HepG2 (cell line): ENCODE data around the gene LIM2. TPM values are rescaled to one million over a fixed set of nuclear protein-coding genes. Genes with fewer than 3 reads are reported as not detected.

Experiments
- ATF4 ChIP-seq, 2 experiments: fragments of 450-650 bp in 1 of 2; sonication (generic) in 1 of 2; formaldehyde crosslinking; IDR thresholded peaks; 2 replicates each; pipeline versions ENCODE4 v1.5.0 to v1.8.0; 2020 to 2022; ENCODE audit warnings: mild to moderate bottlenecking in 1 of 2, missing genetic modification reagents in 1 of 2
- CBX5 ChIP-seq: sonication (generic); formaldehyde crosslinking; IDR thresholded peaks from 2 replicates; pipeline ENCODE4 v1.4.0; 2020; ENCODE audit warnings: missing genetic modification reagents, borderline replicate concordance
- CEBPG ChIP-seq: IDR thresholded peaks from 2 replicates; pipeline ENCODE4 v1.6.1; 2016
- FOXA1 ChIP-seq, 2 experiments: fragments of 450-650 bp in 1 of 2; sonication (generic) in 1 of 2; formaldehyde crosslinking in 1 of 2; IDR thresholded peaks; 2 replicates each; pipeline versions ENCODE4 v1.4.0 to v1.6.1; 2016 to 2020; ENCODE audit warnings: missing genetic modification reagents in 1 of 2
- HNRNPL ChIP-seq: fragments of 200-400 bp; formaldehyde crosslinking; IDR thresholded peaks from 2 replicates; pipeline ENCODE4 v1.6.1; 2017; ENCODE audit warnings: mild to moderate bottlenecking, low read depth, low read length
- MAX ChIP-seq: IDR thresholded peaks from 2 replicates; pipeline ENCODE4 v1.6.1; 2012; ENCODE audit warnings: inconsistent platforms
- NFIC ChIP-seq: IDR thresholded peaks from 2 replicates; pipeline ENCODE4 v1.6.1; 2012; ENCODE audit warnings: mild to moderate bottlenecking, low read length, inconsistent platforms
- SALL1 ChIP-seq: sonication (generic); formaldehyde crosslinking; IDR thresholded peaks from 2 replicates; pipeline ENCODE4 v1.8.0; 2022; ENCODE audit warnings: mild to moderate bottlenecking, missing genetic modification reagents
- TARDBP ChIP-seq: sonication (generic); formaldehyde crosslinking; IDR thresholded peaks from 2 replicates; pipeline ENCODE4 v1.8.0; 2022; ENCODE audit warnings: mild to moderate bottlenecking, missing genetic modification reagents
- TBX2 ChIP-seq: sonication (generic); formaldehyde crosslinking; IDR thresholded peaks from 2 replicates; pipeline ENCODE4 v1.5.0; 2020; ENCODE audit warnings: missing genetic modification reagents, mild to moderate bottlenecking, borderline replicate concordance
- ZNF292 ChIP-seq: sonication (generic); formaldehyde crosslinking; IDR thresholded peaks from 2 replicates; pipeline ENCODE4 v1.8.1; 2022; ENCODE audit warnings: mild to moderate bottlenecking, low read depth, missing genetic modification reagents, borderline replicate concordance
- polyA plus RNA-seq, 8 experiments: library from polyadenylated mRNA; depleted of rRNA in 3 of 8; stranded (reverse) in 7 of 8; unstranded in 1 of 8; fragments of >200 nt; fragmentation: Illumina TruSeq in 4 of 8; extraction: Trizol in 4 of 8; gene quantifications; 2 replicates each; pipeline versions ENCODE4 v1.2.1 to v1.2.3, GENCODE V29; 2011 to 2016; ENCODE audit warnings: low read depth in 4 of 8, missing spikeins in 1 of 8, mixed read lengths in 1 of 8; ENCODE audit not compliant: insufficient read depth in 1 of 8
- total RNA-seq, 5 experiments: library from RNA; depleted of rRNA; stranded (reverse); fragments of >200 nt; fragmentation: Illumina TruSeq; extraction: Trizol; gene quantifications; 2 replicates each; pipeline ENCODE4 v1.2.3, GENCODE V29; 2016; ENCODE audit warnings: low read depth in 1 of 5
- TF ChIP-seq, protein P1 (sequence below): sonication (generic); formaldehyde crosslinking; IDR thresholded peaks from 2 replicates; pipeline ENCODE4 v1.5.0; 2020; ENCODE audit warnings: mild to moderate bottlenecking, missing genetic modification reagents, borderline replicate concordance
- TF ChIP-seq, protein P2 (sequence below): sonication (generic); formaldehyde crosslinking; IDR thresholded peaks from 2 replicates; pipeline ENCODE4 v1.5.1; 2020; ENCODE audit warnings: mild to moderate bottlenecking, moderate library complexity, missing genetic modification reagents
- TF ChIP-seq, protein P3 (sequence below): sonication (generic); formaldehyde crosslinking; IDR thresholded peaks from 2 replicates; pipeline ENCODE4 v1.4.0; 2020; ENCODE audit warnings: mild to moderate bottlenecking, missing genetic modification reagents
- TF ChIP-seq, protein P4 (sequence below): sonication (generic); formaldehyde crosslinking; IDR thresholded peaks from 2 replicates; pipeline ENCODE4 v1.5.1; 2020; ENCODE audit warnings: mild to moderate bottlenecking, missing genetic modification reagents, moderate library complexity

The LIM2 gene
- total and polyA plus RNA-seq, 2 of the 13 experiments (the other 11 are each of a cell fraction or from before 2014, with no cell fraction given) = 1.3 TPM; not detected in 1

DNA sequence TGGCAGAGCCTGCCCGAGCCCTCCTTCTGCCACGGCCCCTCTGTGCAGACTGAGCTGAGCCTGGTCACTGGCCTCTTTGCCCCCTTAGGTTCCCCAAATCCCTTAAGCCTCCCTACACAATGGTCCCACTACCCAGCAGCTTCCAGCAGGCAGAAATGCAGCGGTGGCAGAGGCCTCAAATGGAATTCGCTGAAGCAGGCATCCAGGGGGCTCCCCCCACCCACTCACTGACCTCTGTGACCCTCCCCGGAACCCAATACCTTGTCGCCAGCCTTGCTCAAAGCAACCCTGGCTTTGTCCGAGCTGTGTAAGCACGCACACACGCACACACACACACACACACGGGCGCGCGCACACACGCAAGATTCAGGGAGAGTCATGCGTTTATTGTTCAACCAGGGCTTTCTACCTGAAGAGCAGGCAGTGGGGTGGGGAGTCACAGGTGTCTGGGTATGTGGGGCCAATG, at the start of gene LIM2 (continued):
- TF ChIP-seq SALL1 (CRISPR knock-in tag) (0 out of 2 replicates have a peak, but pooled peaks have one; percentile 34), TBX2 (no peak), TARDBP (CRISPR knock-in tag) (peak; percentile 35; the same call in 1 of the 2 replicates), ATF4 (CRISPR knock-in tag; IDR thresholded peaks at IDR 0.05) (peak in 1 of 2 experiments; percentile 66; a peak in 1 of 4 replicates), FOXA1 (IDR thresholded peaks at IDR 0.05) (no peak), FOXA1 (CRISPR knock-in tag; IDR thresholded peaks at IDR 0.05) (peak; percentile 49), ZNF292 (CRISPR knock-in tag) (0 out of 2 replicates have a peak, but pooled peaks have one; percentile 20), HNRNPL (0 out of 2 replicates have a peak, but pooled peaks have one; percentile 39), CBX5 (CRISPR knock-in tag) (no peak), NFIC (no peak), MAX (0 out of 2 replicates have a peak, but pooled peaks have one; percentile 27), CEBPG (CRISPR knock-in tag) (no peak)
- TF ChIP-seq, protein P1, sequence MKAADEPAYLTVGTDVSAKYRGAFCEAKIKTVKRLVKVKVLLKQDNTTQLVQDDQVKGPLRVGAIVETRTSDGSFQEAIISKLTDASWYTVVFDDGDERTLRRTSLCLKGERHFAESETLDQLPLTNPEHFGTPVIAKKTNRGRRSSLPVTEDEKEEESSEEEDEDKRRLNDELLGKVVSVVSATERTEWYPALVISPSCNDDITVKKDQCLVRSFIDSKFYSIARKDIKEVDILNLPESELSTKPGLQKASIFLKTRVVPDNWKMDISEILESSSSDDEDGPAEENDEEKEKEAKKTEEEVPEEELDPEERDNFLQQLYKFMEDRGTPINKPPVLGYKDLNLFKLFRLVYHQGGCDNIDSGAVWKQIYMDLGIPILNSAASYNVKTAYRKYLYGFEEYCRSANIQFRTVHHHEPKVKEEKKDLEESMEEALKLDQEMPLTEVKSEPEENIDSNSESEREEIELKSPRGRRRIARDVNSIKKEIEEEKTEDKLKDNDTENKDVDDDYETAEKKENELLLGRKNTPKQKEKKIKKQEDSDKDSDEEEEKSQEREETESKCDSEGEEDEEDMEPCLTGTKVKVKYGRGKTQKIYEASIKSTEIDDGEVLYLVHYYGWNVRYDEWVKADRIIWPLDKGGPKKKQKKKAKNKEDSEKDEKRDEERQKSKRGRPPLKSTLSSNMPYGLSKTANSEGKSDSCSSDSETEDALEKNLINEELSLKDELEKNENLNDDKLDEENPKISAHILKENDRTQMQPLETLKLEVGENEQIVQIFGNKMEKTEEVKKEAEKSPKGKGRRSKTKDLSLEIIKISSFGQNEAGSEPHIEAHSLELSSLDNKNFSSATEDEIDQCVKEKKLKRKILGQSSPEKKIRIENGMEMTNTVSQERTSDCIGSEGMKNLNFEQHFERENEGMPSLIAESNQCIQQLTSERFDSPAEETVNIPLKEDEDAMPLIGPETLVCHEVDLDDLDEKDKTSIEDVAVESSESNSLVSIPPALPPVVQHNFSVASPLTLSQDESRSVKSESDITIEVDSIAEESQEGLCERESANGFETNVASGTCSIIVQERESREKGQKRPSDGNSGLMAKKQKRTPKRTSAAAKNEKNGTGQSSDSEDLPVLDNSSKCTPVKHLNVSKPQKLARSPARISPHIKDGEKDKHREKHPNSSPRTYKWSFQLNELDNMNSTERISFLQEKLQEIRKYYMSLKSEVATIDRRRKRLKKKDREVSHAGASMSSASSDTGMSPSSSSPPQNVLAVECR = peak; percentile 50; the same call in 1 of the 2 replicates
- TF ChIP-seq, protein P2, sequence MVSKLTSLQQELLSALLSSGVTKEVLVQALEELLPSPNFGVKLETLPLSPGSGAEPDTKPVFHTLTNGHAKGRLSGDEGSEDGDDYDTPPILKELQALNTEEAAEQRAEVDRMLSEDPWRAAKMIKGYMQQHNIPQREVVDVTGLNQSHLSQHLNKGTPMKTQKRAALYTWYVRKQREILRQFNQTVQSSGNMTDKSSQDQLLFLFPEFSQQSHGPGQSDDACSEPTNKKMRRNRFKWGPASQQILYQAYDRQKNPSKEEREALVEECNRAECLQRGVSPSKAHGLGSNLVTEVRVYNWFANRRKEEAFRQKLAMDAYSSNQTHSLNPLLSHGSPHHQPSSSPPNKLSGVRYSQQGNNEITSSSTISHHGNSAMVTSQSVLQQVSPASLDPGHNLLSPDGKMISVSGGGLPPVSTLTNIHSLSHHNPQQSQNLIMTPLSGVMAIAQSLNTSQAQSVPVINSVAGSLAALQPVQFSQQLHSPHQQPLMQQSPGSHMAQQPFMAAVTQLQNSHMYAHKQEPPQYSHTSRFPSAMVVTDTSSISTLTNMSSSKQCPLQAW (CRISPR knock-in tag) = 0 out of 2 replicates have a peak, but pooled peaks have one; percentile 24
- TF ChIP-seq, protein P3, sequence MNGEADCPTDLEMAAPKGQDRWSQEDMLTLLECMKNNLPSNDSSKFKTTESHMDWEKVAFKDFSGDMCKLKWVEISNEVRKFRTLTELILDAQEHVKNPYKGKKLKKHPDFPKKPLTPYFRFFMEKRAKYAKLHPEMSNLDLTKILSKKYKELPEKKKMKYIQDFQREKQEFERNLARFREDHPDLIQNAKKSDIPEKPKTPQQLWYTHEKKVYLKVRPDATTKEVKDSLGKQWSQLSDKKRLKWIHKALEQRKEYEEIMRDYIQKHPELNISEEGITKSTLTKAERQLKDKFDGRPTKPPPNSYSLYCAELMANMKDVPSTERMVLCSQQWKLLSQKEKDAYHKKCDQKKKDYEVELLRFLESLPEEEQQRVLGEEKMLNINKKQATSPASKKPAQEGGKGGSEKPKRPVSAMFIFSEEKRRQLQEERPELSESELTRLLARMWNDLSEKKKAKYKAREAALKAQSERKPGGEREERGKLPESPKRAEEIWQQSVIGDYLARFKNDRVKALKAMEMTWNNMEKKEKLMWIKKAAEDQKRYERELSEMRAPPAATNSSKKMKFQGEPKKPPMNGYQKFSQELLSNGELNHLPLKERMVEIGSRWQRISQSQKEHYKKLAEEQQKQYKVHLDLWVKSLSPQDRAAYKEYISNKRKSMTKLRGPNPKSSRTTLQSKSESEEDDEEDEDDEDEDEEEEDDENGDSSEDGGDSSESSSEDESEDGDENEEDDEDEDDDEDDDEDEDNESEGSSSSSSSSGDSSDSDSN (CRISPR knock-in tag) = peak; percentile 63; the same call in 1 of the 2 replicates
- TF ChIP-seq, protein P4, sequence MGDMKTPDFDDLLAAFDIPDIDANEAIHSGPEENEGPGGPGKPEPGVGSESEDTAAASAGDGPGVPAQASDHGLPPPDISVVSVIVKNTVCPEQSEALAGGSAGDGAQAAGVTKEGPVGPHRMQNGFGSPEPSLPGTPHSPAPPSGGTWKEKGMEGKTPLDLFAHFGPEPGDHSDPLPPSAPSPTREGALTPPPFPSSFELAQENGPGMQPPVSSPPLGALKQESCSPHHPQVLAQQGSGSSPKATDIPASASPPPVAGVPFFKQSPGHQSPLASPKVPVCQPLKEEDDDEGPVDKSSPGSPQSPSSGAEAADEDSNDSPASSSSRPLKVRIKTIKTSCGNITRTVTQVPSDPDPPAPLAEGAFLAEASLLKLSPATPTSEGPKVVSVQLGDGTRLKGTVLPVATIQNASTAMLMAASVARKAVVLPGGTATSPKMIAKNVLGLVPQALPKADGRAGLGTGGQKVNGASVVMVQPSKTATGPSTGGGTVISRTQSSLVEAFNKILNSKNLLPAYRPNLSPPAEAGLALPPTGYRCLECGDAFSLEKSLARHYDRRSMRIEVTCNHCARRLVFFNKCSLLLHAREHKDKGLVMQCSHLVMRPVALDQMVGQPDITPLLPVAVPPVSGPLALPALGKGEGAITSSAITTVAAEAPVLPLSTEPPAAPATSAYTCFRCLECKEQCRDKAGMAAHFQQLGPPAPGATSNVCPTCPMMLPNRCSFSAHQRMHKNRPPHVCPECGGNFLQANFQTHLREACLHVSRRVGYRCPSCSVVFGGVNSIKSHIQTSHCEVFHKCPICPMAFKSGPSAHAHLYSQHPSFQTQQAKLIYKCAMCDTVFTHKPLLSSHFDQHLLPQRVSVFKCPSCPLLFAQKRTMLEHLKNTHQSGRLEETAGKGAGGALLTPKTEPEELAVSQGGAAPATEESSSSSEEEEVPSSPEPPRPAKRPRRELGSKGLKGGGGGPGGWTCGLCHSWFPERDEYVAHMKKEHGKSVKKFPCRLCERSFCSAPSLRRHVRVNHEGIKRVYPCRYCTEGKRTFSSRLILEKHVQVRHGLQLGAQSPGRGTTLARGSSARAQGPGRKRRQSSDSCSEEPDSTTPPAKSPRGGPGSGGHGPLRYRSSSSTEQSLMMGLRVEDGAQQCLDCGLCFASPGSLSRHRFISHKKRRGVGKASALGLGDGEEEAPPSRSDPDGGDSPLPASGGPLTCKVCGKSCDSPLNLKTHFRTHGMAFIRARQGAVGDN (CRISPR knock-in tag) = peak; percentile 74
